GM23338 (cell line): ENCODE results near the gene CNTN5. TPM values are rescaled to one million over a fixed set of nuclear protein-coding genes. Genes with fewer than 3 reads are reported as not detected.

ENCODE experiments used
- ATAC-seq: fragments of 200-7000 bp; cut with Tn5 transposase; 3 replicates; pipeline ENCODE4 v1.9.1; 2020
- DNase-seq: peaks from one replicate; pipeline ENCODE4 v3.0.0-alpha.2; 2015; ENCODE audit warnings: low spot score
- H2AFZ ChIP-seq: fragments of 200-600 bp; sonication (generic); 2 replicates; pipeline ENCODE4 v1.8.0; 2016; ENCODE audit warnings: antibody characterized with exemption, mild to moderate bottlenecking, moderate library complexity
- H3F3A ChIP-seq: fragments of 200-600 bp; sonication (generic); replicated peaks from 2 replicates; pipeline ENCODE4 v1.8.0; 2017; ENCODE audit warnings: antibody characterized with exemption, mixed run types, low read depth
- H3K27ac ChIP-seq: fragments of 200-600 bp; sonication (generic); 2 replicates; pipeline ENCODE4 v1.6.1; 2016; ENCODE audit warnings: low read depth
- H3K27me3 ChIP-seq: fragments of 200-600 bp; sonication (generic); 2 replicates; pipeline ENCODE4 v1.8.0; 2016; ENCODE audit warnings: mild to moderate bottlenecking, mixed run types, moderate library complexity; ENCODE audit not compliant: insufficient read depth
- H3K36me3 ChIP-seq: fragments of 200-600 bp; sonication (generic); 2 replicates; pipeline ENCODE4 v1.8.0; 2016; ENCODE audit warnings: mild to moderate bottlenecking; ENCODE audit not compliant: insufficient read depth
- H3K4me1 ChIP-seq: fragments of 200-600 bp; sonication (generic); 2 replicates; pipeline ENCODE4 v1.8.0; 2016; ENCODE audit warnings: mild to moderate bottlenecking, moderate library complexity; ENCODE audit not compliant: insufficient read depth
- H3K4me2 ChIP-seq: fragments of 200-600 bp; sonication (generic); 2 replicates; pipeline ENCODE4 v1.7.1; 2017; ENCODE audit warnings: mixed run types
- H3K4me3 ChIP-seq: fragments of 200-600 bp; sonication (generic); 2 replicates; pipeline ENCODE4 v1.6.1; 2016; ENCODE audit warnings: mixed run types
- H3K79me2 ChIP-seq: fragments of 200-600 bp; sonication (generic); replicated peaks from 2 replicates; pipeline ENCODE4 v1.8.0; 2017; ENCODE audit warnings: mild to moderate bottlenecking; ENCODE audit not compliant: insufficient read depth
- H3K9me2 ChIP-seq: fragments of 200-600 bp; sonication (generic); 2 replicates; pipeline ENCODE4 v1.8.0; 2017; ENCODE audit not compliant: insufficient read depth
- H4K20me1 ChIP-seq: fragments of 200-600 bp; sonication (generic); replicated peaks from 2 replicates; pipeline ENCODE4 v1.8.0; 2017; ENCODE audit warnings: mild to moderate bottlenecking; ENCODE audit not compliant: insufficient read depth
- H3K27ac Mint-ChIP-seq: 2 replicates; pipeline ENCODE4 v1.8.0; 2020; ENCODE audit warnings: inconsistent platforms, mild to moderate bottlenecking, moderate library complexity, mixed read lengths
- H3K27me3 Mint-ChIP-seq: 3 replicates; pipeline ENCODE4 v1.8.0; 2022; ENCODE audit warnings: low read depth, mild to moderate bottlenecking, moderate library complexity, mixed read lengths, inconsistent platforms; ENCODE audit not compliant: insufficient read depth, poor library complexity
- H3K36me3 Mint-ChIP-seq: 3 replicates; pipeline ENCODE4 v1.8.0; 2021; ENCODE audit warnings: low read depth, mild to moderate bottlenecking, inconsistent platforms, moderate library complexity, mixed read lengths
- H3K4me1 Mint-ChIP-seq: 3 replicates; pipeline ENCODE4 v1.8.0; 2020; ENCODE audit warnings: mild to moderate bottlenecking, inconsistent platforms, mixed read lengths
- H3K4me3 Mint-ChIP-seq: 3 replicates; pipeline ENCODE4 v1.8.0; 2021; ENCODE audit warnings: moderate library complexity, mild to moderate bottlenecking, inconsistent platforms, mixed read lengths
- H3K9me3 Mint-ChIP-seq: 3 replicates; pipeline ENCODE4 v1.8.0; 2020; ENCODE audit warnings: moderate library complexity, mild to moderate bottlenecking, inconsistent platforms, mixed read lengths
- CREB1 ChIP-seq: fragments of 250-450 bp; sonication (Bioruptor Pico); IDR thresholded peaks from 2 replicates; pipeline ENCODE4 v1.5.0; 2020; ENCODE audit warnings: low read depth, mild to moderate bottlenecking, moderate library complexity
- ETS1 ChIP-seq: IDR thresholded peaks from 2 replicates; pipeline ENCODE4 v1.6.1; 2016; ENCODE audit warnings: antibody characterized with exemption
- EZH2 ChIP-seq: fragments of 200-600 bp; sonication (generic); IDR thresholded peaks from one replicate; pipeline ENCODE4 v1.8.0; 2017; ENCODE audit warnings: antibody characterized with exemption, mild to moderate bottlenecking, low read depth; ENCODE audit not compliant: unreplicated experiment
- JUNB ChIP-seq: IDR thresholded peaks from one replicate; pipeline ENCODE4 v1.6.1; 2016; ENCODE audit warnings: antibody characterized with exemption; ENCODE audit not compliant: unreplicated experiment
- NANOG ChIP-seq: IDR thresholded peaks from 2 replicates; pipeline ENCODE4 v1.6.1; 2016; ENCODE audit warnings: antibody characterized with exemption, borderline replicate concordance
- POLR2AphosphoS5 ChIP-seq: IDR thresholded peaks from 2 replicates; pipeline ENCODE4 v1.6.1; 2016; ENCODE audit warnings: antibody characterized with exemption, low read depth
- ZNF114 ChIP-seq: fragments of 250-450 bp; sonication (Bioruptor Pico); IDR thresholded peaks from 2 replicates; pipeline ENCODE4 v1.5.0; 2020; ENCODE audit warnings: mild to moderate bottlenecking, moderate library complexity
- ZNF331 ChIP-seq: fragments of 250-450 bp; sonication (Bioruptor Pico); IDR thresholded peaks from 2 replicates; pipeline ENCODE4 v1.5.0; 2020; ENCODE audit warnings: low read depth, mild to moderate bottlenecking, moderate library complexity
- ZNF462 ChIP-seq: fragments of 250-450 bp; sonication (Bioruptor Pico); IDR thresholded peaks from 2 replicates; pipeline ENCODE4 v1.5.0; 2020; ENCODE audit warnings: mild to moderate bottlenecking, moderate library complexity
- polyA plus RNA-seq: library from polyadenylated mRNA; unstranded; fragments of >200 nt; fragmentation: Nextera tagmentation; extraction: Ambion mirVana; gene quantifications from 2 replicates; pipeline ENCODE4 v1.2.1, GENCODE V29; 2016
- total RNA-seq: library from RNA; depleted of rRNA; stranded (reverse); fragments of >200 nt; shearing (Covaris generic); gene quantifications from 2 replicates; pipeline ENCODE4 v1.2.3, GENCODE V29; 2014

CNTN5 gene
- total and polyA plus RNA-seq, 2 experiments from 2014 or later = not detected

- TF ChIP-seq NANOG (no peak), ZNF114 (CRISPR knock-in tag) (no peak), ETS1 (no peak)
Measured at GRCh38 chr11:99352642-99353041, 331.9 kb downstream of the CNTN5 start (continued).

- Histone ChIP-seq H3K4me2 (no peak overlapping the region), H3K27ac (no peak overlapping the region), H2AFZ (no peak overlapping the region), H3K79me2 (no peaks in the 10 kb centered on the region), H4K20me1 (no peaks in the 10 kb centered on the region), H3K27me3 (no peaks in the 10 kb centered on the region), H3K36me3 (no peaks in the 10 kb centered on the region), H3F3A (no peaks in the 10 kb centered on the region), H3K9me2 (no peaks in the 10 kb centered on the region), H3K4me3 (no peak overlapping the region), H3K4me1 (no peaks in the 10 kb centered on the region)
- ATAC-seq (no peak), DNase-seq (no peak)
- Mint-ChIP-seq H3K4me3 (no peak overlapping the region), H3K4me1 (peaks cover 12% of the 10 kb centered on the region; the same call in 2 of the 3 replicates), H3K9me3 (no peaks in the 10 kb centered on the region), H3K27me3 (no peaks in the 10 kb centered on the region), H3K36me3 (no peaks in the 10 kb centered on the region), H3K27ac (no peak overlapping the region)
- no peak for TF ChIP-seq ZNF331 (CRISPR knock-in tag)
- TF ChIP-seq POLR2AphosphoS5 = no peak
- TF ChIP-seq ZNF462 (CRISPR knock-in tag) = no peak
- no peak for TF ChIP-seq NANOG
- TF ChIP-seq JUNB = no peak
- TF ChIP-seq EZH2 = no peak
- TF ChIP-seq ETS1 = no peak
- no peak for TF ChIP-seq CREB1 (CRISPR knock-in tag)
Measured at GRCh38 chr11:99366546-99366945, 345.8 kb downstream of the CNTN5 start.
